ENCODE results near the gene MTCL1.

DNA sequence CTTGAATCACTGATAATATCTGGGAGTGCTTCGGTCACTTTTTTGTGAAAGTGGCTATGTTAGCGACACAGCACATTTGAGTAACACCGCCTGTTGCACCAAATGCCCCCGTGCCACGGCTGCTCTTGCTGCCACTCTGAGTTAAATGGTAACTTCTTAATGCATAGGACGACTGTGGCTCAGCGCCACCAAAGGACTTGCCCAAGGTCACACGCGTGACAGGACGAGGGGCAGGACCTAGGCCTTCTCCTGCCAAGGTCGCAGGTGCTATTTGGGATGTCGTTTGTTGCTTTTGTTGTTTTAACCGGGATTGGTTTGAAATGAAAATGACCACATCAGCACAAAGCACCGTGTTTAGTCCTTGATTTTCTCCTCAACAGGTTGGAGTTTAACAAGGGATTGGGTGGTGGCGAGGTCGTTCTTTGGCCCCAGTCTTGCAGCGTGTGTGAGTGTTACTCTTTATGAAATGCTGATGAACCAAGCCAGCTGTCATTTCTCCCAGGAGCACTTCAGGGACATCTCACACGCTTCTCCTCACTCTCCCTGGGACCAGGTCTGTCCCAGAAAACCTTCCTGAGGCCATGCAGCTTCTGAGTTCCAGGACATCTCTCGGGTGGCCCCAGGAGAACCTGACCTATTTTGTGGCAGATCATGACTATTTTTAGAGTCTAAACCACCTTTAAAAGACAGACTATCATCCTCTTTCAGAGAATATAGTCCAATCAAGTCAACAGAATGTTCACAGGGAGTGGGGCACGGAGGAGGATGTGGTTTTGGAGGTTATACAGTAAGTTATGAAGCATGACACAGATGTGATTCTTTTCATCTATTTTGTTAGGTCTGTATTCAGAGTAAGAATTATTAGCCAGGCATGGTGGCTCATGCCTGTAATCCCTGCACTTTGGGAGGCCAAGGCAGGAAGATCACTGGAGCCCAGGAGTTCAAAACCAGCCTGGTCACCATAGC is 49.9 kb downstream of the MTCL1 start:
- TF ChIP-seq EZH2 (IDR thresholded peaks at IDR 0.05), result no peak
- no peak for TF ChIP-seq POLR2A (IDR thresholded peaks at IDR 0.05; ENCODE audit: borderline replicate concordance, extremely low read depth, insufficient read depth, insufficient read length)
- TF ChIP-seq RAD21 (IDR thresholded peaks at IDR 0.05; ENCODE audit: low read depth), result no peak
- no peak for TF ChIP-seq YY1 (IDR thresholded peaks at IDR 0.05; ENCODE audit: extremely low read depth, insufficient replicate concordance, low read depth, low read length)
- TF ChIP-seq CEBPB (IDR thresholded peaks at IDR 0.05; ENCODE audit: low read depth), result no peak
- TF ChIP-seq, protein P1, sequence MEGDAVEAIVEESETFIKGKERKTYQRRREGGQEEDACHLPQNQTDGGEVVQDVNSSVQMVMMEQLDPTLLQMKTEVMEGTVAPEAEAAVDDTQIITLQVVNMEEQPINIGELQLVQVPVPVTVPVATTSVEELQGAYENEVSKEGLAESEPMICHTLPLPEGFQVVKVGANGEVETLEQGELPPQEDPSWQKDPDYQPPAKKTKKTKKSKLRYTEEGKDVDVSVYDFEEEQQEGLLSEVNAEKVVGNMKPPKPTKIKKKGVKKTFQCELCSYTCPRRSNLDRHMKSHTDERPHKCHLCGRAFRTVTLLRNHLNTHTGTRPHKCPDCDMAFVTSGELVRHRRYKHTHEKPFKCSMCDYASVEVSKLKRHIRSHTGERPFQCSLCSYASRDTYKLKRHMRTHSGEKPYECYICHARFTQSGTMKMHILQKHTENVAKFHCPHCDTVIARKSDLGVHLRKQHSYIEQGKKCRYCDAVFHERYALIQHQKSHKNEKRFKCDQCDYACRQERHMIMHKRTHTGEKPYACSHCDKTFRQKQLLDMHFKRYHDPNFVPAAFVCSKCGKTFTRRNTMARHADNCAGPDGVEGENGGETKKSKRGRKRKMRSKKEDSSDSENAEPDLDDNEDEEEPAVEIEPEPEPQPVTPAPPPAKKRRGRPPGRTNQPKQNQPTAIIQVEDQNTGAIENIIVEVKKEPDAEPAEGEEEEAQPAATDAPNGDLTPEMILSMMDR (IDR thresholded peaks at IDR 0.05 in 2 of 3, conservative IDR thresholded peaks at IDR 0.05 in 1 of 3; ENCODE audit: borderline replicate concordance in 1 of 3, insufficient read depth in 1 of 3, low read depth in 2 of 3, low read length in 2 of 3), result no peak
- TF ChIP-seq FOSL1 (IDR thresholded peaks at IDR 0.05; ENCODE audit: low read depth), result no peak
- TF ChIP-seq, protein P2, sequence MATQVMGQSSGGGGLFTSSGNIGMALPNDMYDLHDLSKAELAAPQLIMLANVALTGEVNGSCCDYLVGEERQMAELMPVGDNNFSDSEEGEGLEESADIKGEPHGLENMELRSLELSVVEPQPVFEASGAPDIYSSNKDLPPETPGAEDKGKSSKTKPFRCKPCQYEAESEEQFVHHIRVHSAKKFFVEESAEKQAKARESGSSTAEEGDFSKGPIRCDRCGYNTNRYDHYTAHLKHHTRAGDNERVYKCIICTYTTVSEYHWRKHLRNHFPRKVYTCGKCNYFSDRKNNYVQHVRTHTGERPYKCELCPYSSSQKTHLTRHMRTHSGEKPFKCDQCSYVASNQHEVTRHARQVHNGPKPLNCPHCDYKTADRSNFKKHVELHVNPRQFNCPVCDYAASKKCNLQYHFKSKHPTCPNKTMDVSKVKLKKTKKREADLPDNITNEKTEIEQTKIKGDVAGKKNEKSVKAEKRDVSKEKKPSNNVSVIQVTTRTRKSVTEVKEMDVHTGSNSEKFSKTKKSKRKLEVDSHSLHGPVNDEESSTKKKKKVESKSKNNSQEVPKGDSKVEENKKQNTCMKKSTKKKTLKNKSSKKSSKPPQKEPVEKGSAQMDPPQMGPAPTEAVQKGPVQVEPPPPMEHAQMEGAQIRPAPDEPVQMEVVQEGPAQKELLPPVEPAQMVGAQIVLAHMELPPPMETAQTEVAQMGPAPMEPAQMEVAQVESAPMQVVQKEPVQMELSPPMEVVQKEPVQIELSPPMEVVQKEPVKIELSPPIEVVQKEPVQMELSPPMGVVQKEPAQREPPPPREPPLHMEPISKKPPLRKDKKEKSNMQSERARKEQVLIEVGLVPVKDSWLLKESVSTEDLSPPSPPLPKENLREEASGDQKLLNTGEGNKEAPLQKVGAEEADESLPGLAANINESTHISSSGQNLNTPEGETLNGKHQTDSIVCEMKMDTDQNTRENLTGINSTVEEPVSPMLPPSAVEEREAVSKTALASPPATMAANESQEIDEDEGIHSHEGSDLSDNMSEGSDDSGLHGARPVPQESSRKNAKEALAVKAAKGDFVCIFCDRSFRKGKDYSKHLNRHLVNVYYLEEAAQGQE (IDR thresholded peaks at IDR 0.05; ENCODE audit: low read depth), result no peak
- TF ChIP-seq ZFX (IDR thresholded peaks at IDR 0.05), result no peak
- TF ChIP-seq, protein P3, sequence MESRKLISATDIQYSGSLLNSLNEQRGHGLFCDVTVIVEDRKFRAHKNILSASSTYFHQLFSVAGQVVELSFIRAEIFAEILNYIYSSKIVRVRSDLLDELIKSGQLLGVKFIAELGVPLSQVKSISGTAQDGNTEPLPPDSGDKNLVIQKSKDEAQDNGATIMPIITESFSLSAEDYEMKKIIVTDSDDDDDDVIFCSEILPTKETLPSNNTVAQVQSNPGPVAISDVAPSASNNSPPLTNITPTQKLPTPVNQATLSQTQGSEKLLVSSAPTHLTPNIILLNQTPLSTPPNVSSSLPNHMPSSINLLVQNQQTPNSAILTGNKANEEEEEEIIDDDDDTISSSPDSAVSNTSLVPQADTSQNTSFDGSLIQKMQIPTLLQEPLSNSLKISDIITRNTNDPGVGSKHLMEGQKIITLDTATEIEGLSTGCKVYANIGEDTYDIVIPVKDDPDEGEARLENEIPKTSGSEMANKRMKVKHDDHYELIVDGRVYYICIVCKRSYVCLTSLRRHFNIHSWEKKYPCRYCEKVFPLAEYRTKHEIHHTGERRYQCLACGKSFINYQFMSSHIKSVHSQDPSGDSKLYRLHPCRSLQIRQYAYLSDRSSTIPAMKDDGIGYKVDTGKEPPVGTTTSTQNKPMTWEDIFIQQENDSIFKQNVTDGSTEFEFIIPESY (IDR thresholded peaks at IDR 0.05; ENCODE audit: extremely low read depth, insufficient replicate concordance, low read length), result no peak
- TF ChIP-seq, protein P4, sequence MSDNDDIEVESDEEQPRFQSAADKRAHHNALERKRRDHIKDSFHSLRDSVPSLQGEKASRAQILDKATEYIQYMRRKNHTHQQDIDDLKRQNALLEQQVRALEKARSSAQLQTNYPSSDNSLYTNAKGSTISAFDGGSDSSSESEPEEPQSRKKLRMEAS (IDR thresholded peaks at IDR 0.05), result no peak
- no peak for TF ChIP-seq EGR1 (IDR thresholded peaks at IDR 0.05; ENCODE audit: low read depth)

Data from HCT116 (cell line).